ENCODE measurements around the gene TXK. TPM values are rescaled to one million over a fixed set of nuclear protein-coding genes. Genes with fewer than 3 reads are reported as not detected.

TXK gene
- total RNA-seq, 2 donors from 2014 or later: 0.46 to 4.8 TPM

DNA sequence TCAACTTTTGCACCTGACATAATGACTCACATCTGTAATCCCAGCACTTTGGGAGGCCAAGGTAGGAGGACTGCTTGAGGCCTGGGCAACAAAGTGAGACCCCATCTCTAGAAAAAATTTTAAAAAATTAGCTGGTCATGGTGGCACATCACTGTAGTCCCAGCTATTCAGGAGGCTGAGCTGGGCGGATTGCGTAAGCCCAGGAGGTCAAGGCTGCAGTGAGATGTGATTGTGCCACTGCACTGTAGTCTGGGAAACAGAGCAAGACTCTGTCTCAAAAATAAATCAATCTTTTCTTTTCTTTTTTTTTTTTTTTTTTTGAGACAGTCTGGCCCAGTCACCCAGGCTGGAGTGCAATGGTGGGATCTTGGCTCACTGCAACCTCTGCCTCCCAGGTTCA lies 65.0 kb downstream of the TXK start:
- TF ChIP-seq CTCF (IDR thresholded peaks at IDR 0.05) (no peak), POLR2A (IDR thresholded peaks at IDR 0.05) (no peak), POLR2AphosphoS5 (IDR thresholded peaks at IDR 0.05) (no peak)

DNA sequence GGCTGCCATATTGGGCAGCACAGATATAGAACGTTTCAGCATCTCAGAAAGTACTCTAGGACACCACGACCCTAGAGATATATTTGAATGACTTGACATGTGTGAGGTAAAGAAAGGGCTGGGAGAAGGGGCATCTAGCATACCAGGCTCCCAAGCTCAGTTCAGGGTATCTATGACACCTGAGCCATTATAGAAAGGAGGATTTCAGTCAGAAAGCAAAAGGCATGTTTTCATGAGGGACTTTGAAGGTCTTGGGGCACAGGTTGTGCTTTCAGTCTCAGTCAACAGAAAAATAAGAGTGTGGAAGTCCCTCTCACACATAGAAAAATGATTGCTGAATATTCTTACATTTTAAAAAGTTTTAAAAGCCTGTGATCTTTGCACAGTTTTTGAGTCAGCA lies 65.9 kb downstream of the TXK start:
- H3K4me1 ChIP-seq (replicated peaks): no peaks in the 10 kb centered on the region
- WGBS: 85% methylated on average over 2 of the region's 2 CpGs
- no peaks in the 10 kb centered on the region for H3K27me3 ChIP-seq (replicated peaks; ENCODE audit: insufficient read depth)
- DNase-seq (ENCODE audit: low spot score): no peak
- intact Hi-C loops (cut with DNase I): no loop called here
- H3K27ac ChIP-seq: no peak overlapping the region
- no peak overlapping the region for H3K4me3 ChIP-seq
- H3K36me3 ChIP-seq: no peaks in the 10 kb centered on the region
- no peak for TF ChIP-seq POLR2AphosphoS5 (IDR thresholded peaks at IDR 0.05)
- no peaks in the 10 kb centered on the region for H3K9me3 ChIP-seq

More for the DNA sequence above, 65.0 kb downstream of the TXK start:
- intact Hi-C loops (cut with DNase I): no loop called here
- no peak for DNase-seq (ENCODE audit: low spot score)
- WGBS: 50% methylated on average over 2 of the region's 2 CpGs
- Histone ChIP-seq H3K9me3 (no peaks in the 10 kb centered on the region), H3K27me3 (replicated peaks; ENCODE audit: insufficient read depth) (no peaks in the 10 kb centered on the region), H3K36me3 (no peaks in the 10 kb centered on the region), H3K27ac (no peak overlapping the region), H3K4me3 (no peak overlapping the region), H3K4me1 (replicated peaks) (no peaks in the 10 kb centered on the region)

DNA sequence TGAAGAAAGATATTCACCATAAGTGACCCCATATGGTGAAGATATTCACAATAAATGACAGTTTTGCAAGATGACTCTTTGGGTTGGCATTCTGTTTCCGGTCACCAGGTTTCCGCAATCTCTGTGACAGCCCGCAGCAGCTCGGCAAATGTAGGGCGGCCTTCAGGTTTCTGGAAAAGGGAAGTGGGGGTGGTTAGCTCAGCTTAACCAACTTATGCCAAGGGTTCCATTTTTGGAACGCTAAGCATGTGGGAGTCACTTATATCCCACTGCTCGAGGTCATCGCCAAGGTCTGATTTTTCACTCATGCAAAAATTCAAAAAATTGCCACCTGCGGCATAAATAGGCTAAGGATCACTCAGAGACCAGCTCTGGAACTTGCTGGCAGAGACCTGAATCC lies 66.5 kb downstream of the TXK start:
- no peaks in the 10 kb centered on the region for H3K36me3 ChIP-seq
- no peaks in the 10 kb centered on the region for H3K27me3 ChIP-seq (replicated peaks; ENCODE audit: insufficient read depth)
- DNase-seq (ENCODE audit: low spot score): no peak
- TF ChIP-seq POLR2AphosphoS5 (IDR thresholded peaks at IDR 0.05): no peak
- intact Hi-C loops (cut with DNase I): no loop called here
- H3K27ac ChIP-seq: no peak overlapping the region
- no peaks in the 10 kb centered on the region for H3K9me3 ChIP-seq
- 94% methylated on average over 9 of the region's 9 CpGs for WGBS
- no peak overlapping the region for H3K4me3 ChIP-seq
- no peaks in the 10 kb centered on the region for H3K4me1 ChIP-seq (replicated peaks)

GRCh38 chr4:48065587-48066052 lies 68.4 kb downstream of the TXK start:
- 90% methylated on average over 1 of the region's 1 CpG for WGBS
- intact Hi-C loops (cut with DNase I): no loop called here
- no peaks in the 10 kb centered on the region for H3K36me3 ChIP-seq
- no peaks in the 10 kb centered on the region for H3K4me1 ChIP-seq (replicated peaks)
- no peak overlapping the region for H3K4me3 ChIP-seq
- no peak for DNase-seq (ENCODE audit: low spot score)
- no peak for TF ChIP-seq POLR2AphosphoS5 (IDR thresholded peaks at IDR 0.05)
- TF ChIP-seq CTCF (IDR thresholded peaks at IDR 0.05): no peak
- no peak for TF ChIP-seq POLR2A (IDR thresholded peaks at IDR 0.05)
- H3K27ac ChIP-seq: no peak overlapping the region
- H3K9me3 ChIP-seq: no peaks in the 10 kb centered on the region
- no peaks in the 10 kb centered on the region for H3K27me3 ChIP-seq (replicated peaks; ENCODE audit: insufficient read depth)

- Histone ChIP-seq H3K4me3 (no peak overlapping the region), H3K9me3 (no peaks in the 10 kb centered on the region), H3K27me3 (replicated peaks; ENCODE audit: insufficient read depth) (no peaks in the 10 kb centered on the region), H3K4me1 (replicated peaks) (no peaks in the 10 kb centered on the region), H3K36me3 (no peaks in the 10 kb centered on the region), H3K27ac (no peak overlapping the region)
- WGBS: 90% methylated on average over 3 of the region's 3 CpGs
- intact Hi-C loops (cut with DNase I): no loop called here
- TF ChIP-seq POLR2AphosphoS5 (IDR thresholded peaks at IDR 0.05): no peak
- TF ChIP-seq POLR2A (IDR thresholded peaks at IDR 0.05): no peak
- no peak for TF ChIP-seq CTCF (IDR thresholded peaks at IDR 0.05)
- DNase-seq (ENCODE audit: low spot score): no peak
These were observed 69.7 kb downstream of the TXK start for GRCh38 chr4:48064349-48064748.

DNA sequence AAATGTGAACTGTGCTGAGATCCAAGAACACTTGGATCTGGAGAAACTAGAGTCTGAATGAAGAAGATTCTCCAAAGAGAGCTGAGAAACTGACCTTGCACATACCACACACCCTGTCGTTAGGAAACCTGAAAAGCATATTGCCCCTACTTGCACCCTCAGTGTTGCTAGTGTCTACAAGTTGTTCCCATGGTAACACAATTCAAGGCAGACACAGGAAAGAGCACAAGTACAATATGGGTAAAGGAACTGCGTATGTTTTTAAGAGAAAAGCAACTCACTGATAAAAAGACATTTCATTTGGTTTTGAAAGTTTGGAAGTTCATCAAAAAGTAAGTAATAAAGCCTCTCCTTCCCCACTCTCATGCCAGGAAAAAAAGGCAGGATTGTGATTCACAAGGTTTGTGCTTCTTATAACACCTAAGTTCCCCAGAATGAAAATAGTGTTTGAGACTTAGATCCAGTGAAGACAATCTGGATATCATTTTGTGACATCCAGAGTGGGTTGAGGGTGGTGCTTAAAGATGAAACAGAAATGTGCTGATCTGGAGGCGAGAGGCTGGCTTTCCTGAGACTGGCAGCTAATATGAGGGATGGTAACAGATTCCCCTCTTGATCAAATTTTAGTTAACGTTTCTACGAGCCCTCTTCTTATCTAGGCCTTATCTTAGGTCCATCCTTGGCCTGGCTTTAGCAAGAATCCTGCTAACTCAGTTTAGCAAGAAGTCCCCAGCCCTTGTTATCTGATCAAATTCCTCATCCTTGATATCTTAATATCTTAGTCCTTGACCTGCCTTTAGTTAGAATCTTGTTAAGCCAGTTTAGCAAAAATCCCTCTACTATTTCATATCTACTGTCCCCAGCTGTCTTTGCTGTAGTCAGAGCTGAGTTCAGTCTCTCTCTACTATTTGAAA lies 75.2 kb downstream of the TXK start:
- no peak for TF ChIP-seq POLR2AphosphoS5 (IDR thresholded peaks at IDR 0.05)
- TF ChIP-seq CTCF (IDR thresholded peaks at IDR 0.05): no peak
- no peak for TF ChIP-seq POLR2A (IDR thresholded peaks at IDR 0.05)
- no peak for DNase-seq (ENCODE audit: low spot score)
- Histone ChIP-seq H3K4me3 (no peak overlapping the region), H3K4me1 (replicated peaks) (no peaks in the 10 kb centered on the region), H3K36me3 (no peaks in the 10 kb centered on the region), H3K27ac (no peak overlapping the region), H3K9me3 (no peaks in the 10 kb centered on the region), H3K27me3 (replicated peaks; ENCODE audit: insufficient read depth) (no peaks in the 10 kb centered on the region)
- intact Hi-C loops (cut with DNase I): no loop called here
- 54% methylated on average over 5 of the region's 5 CpGs for WGBS

Measured in prostate gland (tissue), 2 donors.